GM04503 (cell line): ENCODE data around the gene TAT.
"Not testable (repeated sequence)": the region's sequence is repeated elsewhere in the genome, so short reads cannot be mapped to it uniquely, and the experiment has no call there.

Source experiments
- DNase-seq: peaks from one replicate; pipeline ENCODE4 v3.0.0-alpha.2; 2012; ENCODE audit warnings: low read depth

Gene TAT

DNA sequence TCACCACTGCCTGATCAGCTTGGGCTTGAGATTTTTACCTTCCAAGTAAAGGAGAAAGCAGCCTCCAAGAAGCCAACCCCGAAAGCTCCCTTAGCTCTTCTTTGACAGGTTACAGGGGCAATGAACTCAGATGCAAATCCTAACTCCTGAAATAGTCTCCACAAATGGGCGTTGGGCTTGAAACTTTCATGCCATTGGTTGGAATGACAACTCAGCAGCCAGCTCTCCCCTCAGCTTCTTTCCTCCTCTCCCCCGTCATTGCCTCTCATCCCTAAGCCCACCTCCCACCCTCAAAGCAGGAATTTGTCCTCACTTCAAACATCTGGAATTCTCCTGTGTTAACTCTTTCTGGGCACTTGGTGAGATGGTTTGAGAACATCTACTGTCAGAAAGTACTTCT, at the start of gene TAT:
Gene TAT (minus strand): TSS at position 122 of the 400 bp plus-strand sequence. CDS start 677 bp downstream, outside the sequence.
- no peak for DNase-seq

- DNase-seq = no peak
Measured at GRCh38 chr16:71626018-71626857, 49.3 kb upstream of the TAT start, which contains the start of gene MARVELD3. MARVELD3 (plus strand) TSS chr16:71626184; CDS start chr16:71626230, 46 bp downstream.

- no peak for DNase-seq
Measured at GRCh38 chr16:71625113-71625850, 48.4 kb upstream of the TAT start.

GRCh38 chr16:71623597-71623996, 46.7 kb upstream of the TAT start:
- no peak for DNase-seq

DNA sequence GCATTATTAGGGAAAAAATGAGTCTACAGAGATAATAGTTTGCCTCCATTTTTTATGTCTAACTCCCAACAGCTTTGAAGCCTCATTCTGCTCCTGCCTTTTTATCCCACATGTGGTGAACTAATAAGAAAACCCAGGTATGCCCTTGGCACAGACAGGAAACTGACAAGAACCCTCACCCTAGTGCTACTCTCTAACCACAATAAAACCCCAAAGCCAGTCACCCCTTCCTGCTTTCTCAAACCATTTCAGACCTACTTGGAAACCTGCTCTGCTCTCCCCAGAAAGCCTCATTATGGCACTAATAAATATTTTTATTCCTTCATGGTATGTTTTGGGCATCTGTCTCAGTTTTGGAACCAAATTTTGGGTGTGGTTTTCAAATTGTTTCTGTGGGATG, 45.2 kb upstream of the TAT start:
- DNase-seq = no peak

DNA sequence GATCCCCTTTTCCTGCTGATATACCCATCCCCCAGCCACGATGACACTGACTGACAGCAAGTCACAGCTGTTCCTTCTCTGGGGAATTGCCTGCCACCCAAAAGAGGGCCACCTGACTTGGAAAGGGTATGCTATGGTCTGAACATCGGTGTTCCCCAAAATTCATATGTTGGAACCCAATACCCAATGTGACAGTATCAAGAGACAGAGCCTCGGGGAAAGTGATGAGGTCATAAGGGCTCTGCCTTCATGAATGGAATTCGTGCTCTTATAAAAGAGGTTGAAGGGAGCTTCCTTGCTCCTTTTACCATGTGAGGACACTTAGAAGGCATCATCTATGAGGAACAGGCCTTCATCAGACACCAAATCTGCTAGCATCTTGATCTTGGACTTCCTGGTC, 41.5 kb upstream of the TAT start:
- DNase-seq = no peak

DNA sequence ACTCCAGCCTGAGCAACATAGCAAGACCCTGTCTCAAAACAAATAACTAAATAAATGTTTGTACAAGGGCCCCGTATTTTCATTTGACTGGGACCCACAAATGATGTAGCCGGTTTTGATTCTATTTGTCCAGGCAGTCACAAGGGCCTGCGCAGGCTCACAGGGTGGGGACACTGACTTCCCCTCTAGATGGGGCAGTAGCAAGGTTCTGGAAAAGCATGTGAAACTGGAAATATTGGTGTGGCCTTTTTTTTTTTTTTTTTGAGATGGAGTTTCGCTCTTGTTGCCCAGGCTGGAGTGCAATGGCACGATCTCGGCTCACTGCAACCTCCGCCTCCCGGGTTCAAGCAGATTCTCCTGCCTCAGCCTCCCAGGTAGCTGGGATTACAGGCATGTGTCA, 38.1 kb upstream of the TAT start:
- DNase-seq = not testable (repeated sequence)

GRCh38 chr16:71610936-71611871, 34.3 kb upstream of the TAT start:
- no peak for DNase-seq

- DNase-seq = no peak
Measured at GRCh38 chr16:71610447-71610846, 33.6 kb upstream of the TAT start.

- no peak for DNase-seq
Measured at GRCh38 chr16:71609066-71609465, 32.2 kb upstream of the TAT start.

DNA sequence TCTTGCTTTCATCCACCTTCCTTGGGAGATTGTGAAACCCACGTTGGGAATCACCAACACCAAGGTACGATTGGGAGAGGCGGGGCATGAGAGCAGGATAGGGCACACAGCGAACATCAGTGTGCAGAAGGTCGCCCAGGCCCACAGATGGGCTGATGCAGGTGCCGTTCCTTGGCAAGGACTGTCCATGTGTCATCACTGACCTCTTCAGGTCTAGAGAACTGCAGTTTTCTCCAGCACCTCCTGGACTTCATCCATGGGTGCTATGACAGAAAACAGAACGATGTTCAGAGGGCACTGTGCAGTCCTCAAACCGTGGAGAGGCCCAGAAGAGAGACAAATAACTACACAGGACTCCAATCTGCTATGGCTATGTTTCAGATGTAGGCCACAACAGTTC, 23.9 kb upstream of the TAT start:
- DNase-seq = no peak

- not testable (repeated sequence) for DNase-seq
Measured at GRCh38 chr16:71598426-71598825, 21.5 kb upstream of the TAT start.

GRCh38 chr16:71595340-71595826, 18.5 kb upstream of the TAT start:
- DNase-seq = not testable (repeated sequence)

GRCh38 chr16:71594000-71594646, 17.2 kb upstream of the TAT start:
- no peak for DNase-seq

GRCh38 chr16:71593048-71593999, 16.4 kb upstream of the TAT start:
- DNase-seq = no peak

- no peak for DNase-seq
Measured at GRCh38 chr16:71591917-71592316, 15.0 kb upstream of the TAT start.

GRCh38 chr16:71590584-71590983, 13.7 kb upstream of the TAT start:
- no peak for DNase-seq

DNA sequence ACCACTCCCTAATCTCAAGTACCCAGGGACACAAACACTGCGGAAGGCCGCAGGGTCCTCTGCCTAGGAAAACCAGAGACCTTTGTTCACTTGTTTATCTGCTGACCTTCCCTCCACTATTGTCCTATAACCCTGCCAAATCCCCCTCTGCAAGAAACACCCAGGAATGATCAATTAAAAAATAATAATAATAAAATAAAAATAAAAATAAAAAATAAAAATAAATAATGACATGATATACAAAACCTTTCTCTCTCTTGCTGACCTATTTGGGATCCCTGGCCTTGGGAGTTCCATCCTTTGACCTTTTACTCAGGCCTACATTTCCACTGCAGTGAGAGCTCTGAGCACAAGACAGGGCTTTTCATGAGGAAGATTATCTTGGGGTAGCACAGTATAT, 13.2 kb upstream of the TAT start:
- not testable (repeated sequence) for DNase-seq

DNA sequence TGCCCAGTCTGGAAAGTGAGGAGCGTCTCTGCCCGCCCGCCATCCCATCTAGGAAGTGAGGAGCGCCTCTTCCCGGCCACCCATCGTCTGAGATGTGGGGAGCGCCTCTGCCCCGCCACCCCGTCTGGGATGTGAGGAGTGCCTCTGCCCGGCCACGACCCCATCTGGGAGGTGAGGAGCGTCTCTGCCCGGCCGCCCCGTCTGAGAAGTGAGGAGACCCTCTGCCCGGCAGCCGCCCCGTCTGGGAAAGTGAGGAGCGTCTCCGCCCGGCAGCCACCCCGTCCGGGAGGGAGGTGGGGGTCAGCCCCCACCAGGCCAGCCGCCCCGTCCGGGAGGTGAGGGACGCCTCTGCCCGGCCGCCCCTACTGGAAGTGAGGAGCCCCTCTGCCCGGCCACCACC, 12.4 kb upstream of the TAT start:
- DNase-seq = not testable (repeated sequence)

DNA sequence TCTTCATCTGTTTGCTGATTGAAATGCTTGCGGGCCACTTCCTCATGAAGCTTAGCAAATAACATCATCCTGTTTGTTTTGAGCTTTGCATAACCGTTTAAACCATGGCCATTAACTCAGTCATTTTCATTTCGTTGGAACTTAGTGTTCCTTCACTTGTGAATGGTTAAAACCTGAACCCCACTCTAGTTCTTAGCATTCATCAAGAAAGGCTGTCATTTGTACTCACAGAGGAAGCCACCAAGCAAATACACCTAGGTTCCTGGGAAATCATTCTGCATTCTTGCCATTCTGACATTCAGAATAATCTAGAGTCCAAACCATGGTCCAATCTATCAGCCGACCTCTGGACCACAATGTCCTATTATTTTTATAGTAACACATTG, 8.4 kb upstream of the TAT start:
- DNase-seq = no peak
